Skeletal muscle tissue (tissue), 4 donors: ENCODE data around the gene TSSK6. TPM values are rescaled to one million over a fixed set of nuclear protein-coding genes. Genes with fewer than 3 reads are reported as not detected.

ENCODE experiments used
- H3K27ac ChIP-seq: one replicate; pipeline ENCODE4 v1.7.0; 2013; ENCODE audit warnings: mild to moderate bottlenecking, low read depth, low read length, inconsistent platforms
- H3K27me3 ChIP-seq, 3 donors: one replicate each; pipeline ENCODE4 v1.7.0; 2013; ENCODE audit warnings: low read length in 3 of 3; ENCODE audit not compliant: control insufficient read depth in 3 of 3, insufficient read depth in 3 of 3
- H3K36me3 ChIP-seq, 3 donors: one replicate each; pipeline ENCODE4 v1.7.0; 2013; ENCODE audit warnings: low read length in 3 of 3; ENCODE audit not compliant: control insufficient read depth in 3 of 3, insufficient read depth in 3 of 3
- H3K4me1 ChIP-seq, 3 donors: one replicate each; pipeline ENCODE4 v1.7.0; 2013; ENCODE audit warnings: low read length in 3 of 3, mild to moderate bottlenecking in 3 of 3; ENCODE audit not compliant: control insufficient read depth in 3 of 3, insufficient read depth in 3 of 3
- H3K4me3 ChIP-seq, 3 donors: one replicate each; pipeline ENCODE4 v1.7.0; 2013; ENCODE audit warnings: low read length in 3 of 3
- H3K9ac ChIP-seq, 3 donors: one replicate each; pipeline ENCODE4 v1.7.0; 2013; ENCODE audit warnings: low read length in 3 of 3, mild to moderate bottlenecking in 3 of 3, moderate library complexity in 2 of 3, low read depth in 1 of 3
- H3K9me3 ChIP-seq, 3 donors: one replicate each; pipeline ENCODE4 v1.7.0; 2013; ENCODE audit warnings: low read length in 3 of 3; ENCODE audit not compliant: control insufficient read depth in 3 of 3
- total RNA-seq: library from RNA; depleted of rRNA; stranded (reverse); fragments of >200 nt; gene quantifications from one replicate; pipeline ENCODE4 v1.2.3, GENCODE V29; 2014
- donor health status: Osteomylitis.

The TSSK6 gene
- total RNA-seq, 1 donor from 2014 or later = not detected

DNA sequence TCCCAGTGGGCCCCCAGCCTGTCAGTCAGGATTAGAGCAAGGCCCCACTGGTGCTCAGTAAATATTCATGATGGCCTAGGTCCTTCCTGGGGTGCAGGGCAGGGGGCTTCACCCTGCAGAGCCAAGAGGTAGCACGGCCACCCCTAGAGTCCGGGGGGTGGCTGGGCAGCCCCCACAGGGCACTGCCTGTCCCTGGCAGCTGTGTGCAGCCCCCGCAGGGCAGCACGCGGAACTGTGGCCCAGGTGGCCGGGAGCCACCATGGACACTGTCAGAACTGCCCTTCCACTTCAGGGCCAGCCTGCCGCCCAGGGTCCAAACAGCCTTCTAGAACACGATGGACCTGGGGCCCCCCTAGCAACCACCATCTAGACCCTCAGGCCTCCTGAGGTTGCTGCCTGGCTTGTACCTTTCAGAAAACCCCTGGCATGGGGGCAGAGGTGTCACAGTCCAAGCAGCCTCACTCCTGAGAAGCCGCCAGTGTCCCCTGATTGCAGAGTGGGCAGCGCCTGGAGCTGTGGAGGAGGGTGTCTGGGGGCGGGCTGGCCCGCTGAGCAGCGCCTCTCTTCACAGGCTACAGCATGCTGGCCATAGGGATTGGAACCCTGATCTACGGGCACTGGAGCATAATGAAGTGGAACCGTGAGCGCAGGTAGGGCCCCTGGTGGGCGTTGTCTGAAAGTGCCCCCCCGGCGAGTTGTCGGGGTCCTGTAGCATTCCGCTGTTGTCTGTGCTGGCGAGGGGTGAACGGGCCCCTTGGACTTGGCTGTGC is 10.4 kb upstream of the TSSK6 start:
- H3K27me3 ChIP-seq = no peaks in the 10 kb centered on the region
- peak overlapping the region in 1 of 3 donors; percentile 8 for H3K9ac ChIP-seq
- H3K4me3 ChIP-seq = no peak overlapping the region
- peaks cover 0 to 9% (median 4%) of the 10 kb centered on the region in 3 donors for H3K4me1 ChIP-seq
- peaks cover 17 to 32% (median 25%) of the 10 kb centered on the region in 3 donors for H3K36me3 ChIP-seq
- H3K9me3 ChIP-seq = no peaks in the 10 kb centered on the region
- H3K27ac ChIP-seq = no peak overlapping the region

DNA sequence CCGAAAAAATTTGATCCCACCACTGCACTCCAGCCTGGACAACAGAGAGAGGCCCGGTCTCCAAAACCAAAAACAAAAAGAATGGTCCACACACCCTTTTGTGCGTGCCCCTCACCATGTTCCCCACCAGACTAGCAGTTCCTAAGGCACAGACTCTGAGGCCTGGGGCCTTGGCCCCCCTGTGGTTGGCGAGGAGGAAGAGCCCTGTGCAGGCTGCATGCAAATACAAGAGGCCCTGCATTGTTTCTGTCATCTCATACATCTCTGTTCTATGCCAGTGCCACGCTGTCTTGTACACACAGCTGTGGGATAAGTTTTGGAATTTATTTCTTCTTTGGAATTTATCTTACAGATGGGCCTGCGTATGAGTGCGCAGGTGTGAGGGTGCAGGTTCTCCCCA is 8.7 kb upstream of the TSSK6 start:
- H3K36me3 ChIP-seq = peaks cover 24 to 34% (median 31%) of the 10 kb centered on the region in 3 donors
- H3K4me1 ChIP-seq = peaks cover 6 to 14% (median 7%) of the 10 kb centered on the region in 3 donors
- no peak overlapping the region for H3K4me3 ChIP-seq

DNA sequence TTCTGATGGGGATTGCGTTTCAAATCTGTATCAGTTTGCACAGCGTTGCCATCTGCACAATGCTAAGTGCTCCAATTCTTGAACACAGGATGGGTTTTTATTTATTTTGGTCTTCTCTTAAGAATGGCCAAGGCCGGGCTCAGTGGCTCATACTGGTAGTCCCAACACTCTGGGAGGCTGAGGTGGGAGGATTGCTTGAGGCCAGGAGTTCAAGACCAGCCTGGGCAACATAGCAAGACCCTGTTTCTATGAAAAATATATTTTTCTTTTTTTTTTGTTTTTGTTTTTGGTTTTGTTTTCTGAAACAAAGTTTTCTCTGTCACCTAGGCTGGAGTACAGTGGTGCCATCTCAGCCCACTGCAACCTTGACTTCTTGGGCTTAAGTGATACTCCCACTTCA is 7.8 kb upstream of the TSSK6 start:
- no peaks in the 10 kb centered on the region for H3K9me3 ChIP-seq
- H3K4me1 ChIP-seq = peaks cover 7 to 14% (median 8%) of the 10 kb centered on the region in 3 donors
- peaks cover 25 to 34% (median 28%) of the 10 kb centered on the region in 3 donors for H3K36me3 ChIP-seq
- H3K9ac ChIP-seq = no peak overlapping the region
- H3K4me3 ChIP-seq = no peak overlapping the region
- no peaks in the 10 kb centered on the region for H3K27me3 ChIP-seq
- no peak overlapping the region for H3K27ac ChIP-seq

More for the DNA sequence above, 8.7 kb upstream of the TSSK6 start:
- Histone ChIP-seq H3K27ac (no peak overlapping the region), H3K27me3 (no peaks in the 10 kb centered on the region), H3K9me3 (no peaks in the 10 kb centered on the region), H3K9ac (no peak overlapping the region)

DNA sequence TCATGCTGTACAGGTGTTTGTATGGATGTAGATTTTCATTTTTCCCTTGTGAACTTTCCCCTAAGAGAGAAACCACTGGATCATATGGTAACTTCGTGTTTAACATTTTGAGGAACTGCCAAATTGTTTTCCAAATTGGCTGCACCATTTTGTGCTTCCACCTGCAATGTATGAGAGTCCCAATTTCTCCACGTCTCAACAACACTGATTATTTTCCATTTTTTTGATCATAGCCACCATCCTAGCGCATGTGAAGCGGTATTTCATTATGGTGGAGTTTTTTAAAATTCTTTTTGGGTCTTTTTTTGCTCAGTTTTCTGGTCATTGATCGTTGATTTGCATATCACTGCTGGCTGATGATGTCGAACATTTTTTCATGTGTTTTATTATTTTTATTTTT is 5.6 kb upstream of the TSSK6 start:
- peaks cover 14 to 17% (median 15%) of the 10 kb centered on the region in 3 donors for H3K4me1 ChIP-seq
- peaks cover 12 to 20% (median 14%) of the 10 kb centered on the region in 3 donors for H3K36me3 ChIP-seq
- no peaks in the 10 kb centered on the region for H3K9me3 ChIP-seq
- no peak overlapping the region for H3K4me3 ChIP-seq
- H3K27me3 ChIP-seq = no peaks in the 10 kb centered on the region
- H3K9ac ChIP-seq = no peak overlapping the region
- H3K27ac ChIP-seq = no peak overlapping the region

GRCh38 chr19:19517235-19517619 is 1.9 kb upstream of the TSSK6 start:
- Histone ChIP-seq H3K9ac (peak overlapping the region; percentile 76 to 89 (median 81)), H3K9me3 (no peaks in the 10 kb centered on the region), H3K27ac (no peak overlapping the region), H3K27me3 (peaks cover 0 to 13% (median 0%) of the 10 kb centered on the region in 3 donors), H3K36me3 (peaks cover 4 to 11% (median 5%) of the 10 kb centered on the region in 3 donors), H3K4me1 (peaks cover 19 to 29% (median 26%) of the 10 kb centered on the region in 3 donors), H3K4me3 (peak overlapping the region; percentile 17 to 96 (median 70))

- Histone ChIP-seq H3K4me1 (peaks cover 19 to 29% (median 26%) of the 10 kb centered on the region in 3 donors), H3K36me3 (peaks cover 4 to 11% (median 5%) of the 10 kb centered on the region in 3 donors), H3K9me3 (no peaks in the 10 kb centered on the region), H3K9ac (peak within 1 kb of the TSS; percentile 76 to 89 (median 81)), H3K27me3 (peaks cover 0 to 13% (median 0%) of the 10 kb centered on the region in 3 donors), H3K4me3 (peak within 1 kb of the TSS; percentile 70 to 96 (median 92)), H3K27ac (peak within 1 kb of the TSS; percentile 73)
These were observed 533 bp upstream of the TSSK6 start, which contains the start of gene NDUFA13 for GRCh38 chr19:19515642-19516519. Gene NDUFA13, plus strand, starts transcription at chr19:19516225. Its CDS starts 14 bp downstream, at chr19:19516239.

- peaks cover 0 to 13% (median 0%) of the 10 kb centered on the region in 3 donors for H3K27me3 ChIP-seq
- H3K36me3 ChIP-seq = peaks cover 0 to 6% (median under 1%) of the 10 kb centered on the region in 3 donors
- peaks cover 15 to 25% (median 21%) of the 10 kb centered on the region in 3 donors for H3K4me1 ChIP-seq
- peak overlapping the region in 1 of 3 donors; percentile 40 for H3K9ac ChIP-seq
- no peaks in the 10 kb centered on the region for H3K9me3 ChIP-seq
- H3K4me3 ChIP-seq = peak overlapping the region; percentile 48 to 60 (median 52)
- no peak overlapping the region for H3K27ac ChIP-seq
These were observed 1.1 kb downstream of the TSSK6 start for GRCh38 chr19:19514215-19514657.

GRCh38 chr19:19513682-19514081 is 1.7 kb downstream of the TSSK6 start:
- Histone ChIP-seq H3K27me3 (peaks cover 0 to 13% (median 0%) of the 10 kb centered on the region in 3 donors), H3K36me3 (peaks cover 0 to 2% (median 0%) of the 10 kb centered on the region in 3 donors), H3K9me3 (no peaks in the 10 kb centered on the region), H3K4me3 (peak overlapping the region; percentile 48 to 60 (median 52)), H3K27ac (no peak overlapping the region), H3K4me1 (peaks cover 15 to 21% (median 21%) of the 10 kb centered on the region in 3 donors), H3K9ac (peak overlapping the region in 1 of 3 donors; percentile 40)

DNA sequence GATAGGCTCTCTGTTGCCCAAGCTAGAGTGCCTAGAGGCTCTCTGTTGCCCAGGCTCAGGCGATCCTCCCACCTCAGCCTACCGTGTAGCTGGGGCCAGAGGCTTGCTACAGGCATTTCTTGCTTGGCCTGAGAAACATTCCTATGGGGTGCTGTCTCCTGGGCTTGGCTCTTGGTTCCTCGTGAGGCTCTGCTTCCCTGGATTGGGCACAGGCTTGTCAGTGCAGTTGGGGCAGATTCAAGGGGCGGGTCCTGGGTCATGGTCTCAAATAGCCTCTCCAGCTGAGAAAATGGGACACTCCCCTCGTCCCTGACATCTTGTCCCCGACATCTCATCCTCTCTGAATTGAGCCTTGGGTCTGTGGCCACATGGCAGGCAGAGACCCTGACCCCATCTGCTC is 4.9 kb downstream of the TSSK6 start:
- no peaks in the 10 kb centered on the region for H3K9me3 ChIP-seq
- no peak overlapping the region for H3K4me3 ChIP-seq
- H3K27me3 ChIP-seq = peaks cover 0 to 13% (median 0%) of the 10 kb centered on the region in 3 donors
- no peak overlapping the region for H3K27ac ChIP-seq
- peak overlapping the region in 1 of 3 donors; percentile 8 for H3K9ac ChIP-seq
- H3K36me3 ChIP-seq = peaks cover 16 to 19% (median 16%) of the 10 kb centered on the region in 3 donors
- peaks cover 3 to 12% (median 12%) of the 10 kb centered on the region in 3 donors for H3K4me1 ChIP-seq
